Activated CD4-positive, alpha-beta T cell treated with anti-CD3 and anti-CD28 coated beads for 4 hours (primary cell): ENCODE measurements around the gene MME.
"Not testable (repeated sequence)": the region's sequence is repeated elsewhere in the genome, so short reads cannot be mapped to it uniquely, and the experiment has no call there.

ENCODE experiments used
- DNase-seq, 2 donors: peaks; one replicate each; pipeline ENCODE4 v3.0.0-alpha.2; 2020

The MME gene

DNA sequence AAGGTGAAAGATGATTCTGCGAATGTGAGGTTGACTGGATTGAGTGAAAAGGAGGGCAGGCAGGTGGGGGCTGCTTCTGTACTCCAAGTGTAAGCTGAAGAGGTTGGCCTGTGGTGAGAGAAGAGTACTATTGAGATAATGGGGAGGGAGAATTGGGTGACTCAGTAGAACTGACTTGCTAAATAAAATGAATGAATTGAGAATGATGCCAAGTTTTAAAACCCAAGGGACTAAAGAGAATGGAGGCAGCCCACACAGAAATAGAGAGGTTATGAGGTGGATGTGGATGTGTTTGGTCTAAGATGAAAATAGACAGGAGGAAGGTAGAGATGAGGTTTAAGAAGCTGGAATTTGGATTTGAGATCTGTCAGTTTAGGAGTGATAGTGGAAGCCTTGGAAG lies 5.9 kb downstream of the MME start:
- DNase-seq, result no peak

DNA sequence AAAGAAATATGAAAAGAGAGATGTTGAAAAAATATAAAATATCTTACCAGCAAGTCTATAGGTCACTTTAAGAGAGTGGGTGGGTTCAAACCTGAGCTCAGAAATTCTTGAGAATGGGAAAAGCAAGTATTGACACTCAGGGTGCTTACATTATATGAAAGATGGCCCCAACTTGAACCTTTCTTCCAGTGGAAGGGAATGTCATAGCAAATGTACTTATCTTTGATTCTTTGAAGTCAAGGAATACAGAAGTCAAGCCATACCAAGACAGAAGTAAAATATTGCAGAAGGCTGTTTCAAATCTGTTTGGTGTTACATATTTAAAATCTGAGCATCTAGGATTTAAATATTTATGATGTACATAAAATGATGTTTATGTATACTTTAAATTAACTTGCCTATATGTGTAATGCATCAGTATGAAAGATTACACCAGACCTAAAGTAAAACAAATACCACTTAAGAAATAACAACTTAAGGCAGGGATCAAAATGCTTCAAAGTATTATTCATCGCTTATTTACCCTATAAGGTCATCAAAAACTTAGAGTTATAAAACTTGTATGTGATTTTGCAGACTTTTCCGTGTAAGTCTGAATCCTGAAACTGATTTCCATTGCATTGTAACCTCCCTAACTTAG lies 8.7 kb downstream of the MME start:
- DNase-seq, result no peak

DNA sequence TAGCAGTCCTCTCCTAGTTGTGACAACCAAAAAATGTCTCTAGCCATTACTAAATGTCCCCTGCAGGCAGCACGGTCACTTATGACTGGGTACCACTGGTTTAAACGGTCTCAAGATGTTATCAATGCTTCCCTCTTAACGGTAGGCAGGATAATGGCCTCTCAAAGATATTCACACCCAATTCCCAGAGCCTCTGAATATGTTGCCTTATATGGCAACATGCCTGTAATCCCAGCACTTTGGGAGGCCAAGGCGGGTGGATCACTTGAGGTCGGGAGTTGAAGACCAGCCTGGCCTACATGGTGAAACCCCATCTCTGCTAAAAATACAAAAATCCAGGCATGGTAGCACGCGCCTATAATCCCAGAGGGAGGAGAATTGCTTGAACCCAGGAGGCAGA lies 9.4 kb downstream of the MME start:
- no peak for DNase-seq

DNA sequence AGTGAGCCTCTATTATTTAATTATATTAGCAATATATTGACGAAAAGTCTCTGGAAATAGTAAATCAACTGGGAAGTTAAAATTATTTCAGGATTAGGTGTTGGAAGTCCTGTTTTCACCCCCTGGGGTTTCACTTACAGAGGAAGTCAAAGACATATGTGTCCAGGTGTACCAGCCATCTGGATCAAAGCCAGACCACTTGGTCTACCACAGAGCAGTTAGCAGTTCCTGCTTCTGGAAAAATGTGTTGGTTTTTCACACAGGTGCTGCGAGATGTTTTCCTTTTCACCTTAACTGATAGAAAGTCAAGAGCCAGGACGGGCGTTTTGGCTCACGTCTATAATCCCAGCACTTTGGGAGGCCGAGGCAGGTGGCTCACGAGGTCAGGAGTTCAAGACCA lies 13.1 kb downstream of the MME start:
- no peak for DNase-seq

GRCh38 chr3:155096303-155097008 lies 16.3 kb downstream of the MME start:
- DNase-seq, result no peak

DNA sequence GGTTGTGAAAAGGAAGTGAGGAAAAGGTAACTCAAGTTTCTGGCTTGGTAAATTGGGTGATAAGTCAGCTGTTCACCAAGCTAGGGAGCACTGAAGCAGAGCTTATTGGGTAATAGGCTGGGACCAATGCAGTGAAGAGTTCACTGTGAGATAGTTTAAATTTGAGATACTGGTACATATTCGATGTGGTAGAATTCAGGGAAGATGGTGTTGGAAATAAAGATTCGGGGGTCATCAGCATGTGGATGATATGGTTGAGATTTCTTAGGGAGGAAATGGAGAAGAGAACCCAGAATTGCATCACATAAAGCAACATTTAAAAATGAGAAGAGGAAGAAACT lies 16.9 kb downstream of the MME start:
- no peak for DNase-seq

DNA sequence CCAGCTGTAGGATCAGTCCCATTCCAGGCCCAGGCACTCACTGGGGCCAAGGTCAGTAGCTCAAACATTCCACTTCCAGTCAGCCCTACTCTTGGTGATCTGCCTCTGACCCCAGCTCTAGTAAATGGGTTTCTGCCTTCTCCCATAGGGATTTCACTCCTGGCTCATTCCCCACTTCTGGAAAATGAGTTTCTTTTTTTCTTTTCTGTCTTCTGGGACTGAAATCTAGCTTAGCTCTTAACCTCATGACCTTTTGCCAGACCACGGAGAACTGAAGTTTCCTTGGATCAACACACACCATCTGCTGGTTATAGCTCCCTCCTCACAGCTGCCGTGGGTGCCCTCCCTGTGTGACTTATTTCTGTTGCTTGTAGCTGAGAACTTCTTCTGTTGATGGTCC lies 21.3 kb downstream of the MME start:
- no peak for DNase-seq

- no peak for DNase-seq
Measured at GRCh38 chr3:155102329-155102728, 22.2 kb downstream of the MME start.

- no peak for DNase-seq
Measured at GRCh38 chr3:155103686-155104085, 23.6 kb downstream of the MME start.

GRCh38 chr3:155106119-155106518 lies 26.0 kb downstream of the MME start:
- no peak for DNase-seq

- no peak for DNase-seq
Measured at GRCh38 chr3:155110022-155110421, 29.9 kb downstream of the MME start.

- DNase-seq, result no peak
Measured at GRCh38 chr3:155110996-155111901, 31.1 kb downstream of the MME start.

GRCh38 chr3:155111971-155112370 lies 31.9 kb downstream of the MME start:
- DNase-seq, result no peak

- DNase-seq, result no peak
Measured at GRCh38 chr3:155112661-155113389, 32.7 kb downstream of the MME start.

- not testable (repeated sequence) for DNase-seq
Measured at GRCh38 chr3:155124745-155125144, 44.6 kb downstream of the MME start.

DNA sequence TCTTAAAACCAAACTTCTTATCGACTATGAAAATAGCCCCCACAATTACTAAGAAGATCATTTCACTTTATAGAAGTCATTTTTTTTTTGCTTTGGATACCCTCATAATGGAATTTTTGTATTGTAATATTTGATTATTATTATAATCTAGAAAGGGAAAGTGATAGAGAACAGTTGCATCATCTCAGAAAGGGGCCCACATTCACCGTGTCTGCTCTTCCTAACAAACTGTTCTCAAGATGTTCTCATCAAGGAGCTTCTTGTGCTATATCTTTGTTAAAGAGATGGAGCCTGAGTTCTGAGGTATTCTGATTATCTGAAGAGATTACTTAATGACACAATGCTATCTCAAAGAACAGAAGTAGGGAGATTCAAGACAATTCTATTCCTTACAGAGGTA lies 49.3 kb downstream of the MME start:
- no peak for DNase-seq

- DNase-seq, result no peak
Measured at GRCh38 chr3:155130001-155130400, 49.9 kb downstream of the MME start.

DNA sequence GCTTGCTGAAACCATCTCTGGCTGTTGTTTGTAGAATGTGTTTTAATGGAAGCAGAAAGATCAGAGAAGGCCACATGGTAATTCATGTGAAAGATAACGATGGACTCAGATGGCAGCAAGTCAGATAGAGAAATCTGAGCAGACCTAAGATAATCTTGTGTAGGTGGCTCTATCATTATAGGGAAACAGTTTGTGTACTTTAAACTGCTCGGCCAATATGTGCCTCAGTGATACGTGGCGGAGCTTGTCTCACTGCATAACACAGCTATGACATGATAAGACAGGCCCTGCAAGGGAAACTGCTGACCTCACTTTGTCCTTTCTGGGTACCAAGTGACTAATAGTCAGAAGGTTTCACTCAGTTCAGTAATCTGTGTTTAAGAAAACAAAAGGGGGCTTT lies 51.0 kb downstream of the MME start:
- DNase-seq, result no peak

DNA sequence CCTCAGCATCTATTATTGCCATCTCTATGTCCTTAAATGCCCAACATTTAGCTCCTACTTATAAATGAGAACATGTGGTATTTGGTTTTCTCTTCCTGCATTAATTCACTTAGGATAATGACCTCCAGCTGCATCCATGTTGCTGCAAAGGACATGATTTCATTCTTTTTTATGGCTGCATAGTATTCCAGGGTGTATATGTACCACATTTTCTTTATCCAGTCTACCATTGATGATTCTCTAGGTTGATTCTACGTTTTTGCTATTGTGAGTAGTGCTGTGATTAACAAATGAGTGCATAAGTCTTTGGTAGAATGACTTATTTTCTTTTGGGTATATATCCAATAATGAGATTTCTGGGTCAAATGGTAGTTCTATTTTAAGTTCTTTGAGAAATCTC lies 54.2 kb downstream of the MME start:
- DNase-seq, result not testable (repeated sequence)

DNA sequence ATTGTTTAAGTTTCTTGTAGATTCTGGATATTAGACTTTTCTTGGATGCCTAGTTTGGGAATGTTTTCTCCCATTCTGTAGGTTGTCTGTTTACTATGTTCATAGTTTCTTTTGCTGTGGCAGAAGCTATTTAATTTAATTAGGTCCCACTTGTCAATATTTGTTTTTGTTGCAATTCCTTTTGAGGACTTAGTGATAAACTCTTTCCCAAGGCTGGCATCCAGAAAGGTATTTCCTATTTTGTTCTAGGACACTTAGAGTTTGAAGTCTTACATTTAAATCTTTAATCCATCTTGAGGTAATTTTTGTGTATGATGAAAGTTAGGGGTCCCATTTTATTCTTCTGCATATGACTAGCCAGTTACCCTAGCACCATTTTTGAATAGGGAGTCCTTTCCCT lies 54.9 kb downstream of the MME start:
- DNase-seq, result no peak

DNA sequence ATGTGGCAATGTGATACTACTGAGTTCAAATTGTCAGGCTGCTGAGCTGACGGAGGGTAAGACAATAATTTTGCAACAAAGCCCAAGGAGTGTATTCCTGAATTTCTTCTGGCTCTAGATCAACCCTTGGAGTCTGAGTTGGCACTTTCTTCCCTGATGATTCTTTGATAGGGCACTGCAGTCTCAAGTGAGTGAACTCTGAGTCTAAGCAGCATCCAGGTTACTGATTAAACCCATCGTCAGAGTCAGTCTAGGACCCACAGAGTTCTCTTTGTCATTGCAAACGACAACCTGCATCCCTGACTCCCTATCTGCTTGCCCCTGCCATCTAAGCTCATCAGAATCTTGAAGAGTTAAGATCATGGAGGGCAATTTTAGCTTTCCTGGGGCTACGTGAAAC lies 58.6 kb downstream of the MME start:
- DNase-seq, result no peak

DNA sequence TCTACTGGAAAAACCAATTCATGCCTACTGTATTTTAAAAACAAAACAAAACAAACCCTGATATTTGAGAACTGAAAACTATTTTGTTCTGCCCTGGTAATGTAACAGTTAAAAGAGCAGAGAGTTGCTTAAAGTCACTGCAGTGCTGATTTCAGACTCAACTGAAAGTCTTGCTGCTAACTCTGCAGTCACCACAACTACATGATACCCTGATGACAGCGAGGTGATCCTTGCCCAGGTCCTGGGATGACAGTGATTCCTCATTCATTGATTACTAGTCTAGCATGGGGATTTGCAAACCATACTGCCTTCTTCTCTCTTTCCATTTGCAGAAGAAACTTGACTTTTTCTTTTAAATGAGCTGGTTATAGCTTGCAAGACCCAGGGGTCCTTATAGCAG lies 67.5 kb downstream of the MME start:
- DNase-seq, result no peak

DNA sequence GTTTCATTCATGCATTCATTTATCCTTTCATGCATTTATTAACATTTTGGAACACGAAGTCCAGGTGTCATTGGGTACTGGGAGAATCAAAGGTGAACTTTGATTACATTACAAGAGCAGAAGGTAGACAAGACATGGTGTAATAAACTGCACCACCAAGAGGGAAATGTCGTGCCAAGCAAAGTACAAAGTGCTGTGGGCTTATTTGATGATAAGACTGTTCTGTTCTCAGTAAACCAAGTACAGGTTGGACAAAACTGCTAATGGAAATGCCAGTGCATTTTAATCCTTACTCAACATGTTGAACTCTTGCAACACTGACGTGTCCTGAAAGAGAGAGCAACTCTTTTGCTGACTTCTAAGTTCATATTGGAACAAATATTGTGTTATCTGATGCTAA lies 69.4 kb downstream of the MME start:
- no peak for DNase-seq
